OCI-LY7 (cell line): Measurements from ENCODE around the gene CENPP. TPM values are rescaled to one million over a fixed set of nuclear protein-coding genes. Genes with fewer than 3 reads are reported as not detected.

Source experiments
- BruUV-seq: library from RNA; stranded (reverse); fragments of 400-500 nt; replicated peaks from 2 replicates; lab custom pipeline; 2021; lab: Mats Ljungman, UMichigan
- CTCF ChIA-PET: fragments of 300-600 bp; sonication (Branson Sonifier 250); formaldehyde crosslinking; loops from one replicate; lab custom pipeline; 2022; ENCODE audit warnings: antibody characterized with exemption; ENCODE audit not compliant: unreplicated experiment; lab: Charles Lee
- POLR2A ChIA-PET: fragments of 300-600 bp; sonication (Branson Sonifier 250); formaldehyde crosslinking; loops from one replicate; lab custom pipeline; 2022; ENCODE audit warnings: antibody characterized with exemption; lab: Charles Lee
- DNase-seq: peaks from one replicate; pipeline ENCODE4 v3.0.0-alpha.2; 2015; ENCODE audit warnings: low spot score
- H2AFZ ChIP-seq: fragments of 200-600 bp; sonication (generic), shearing (Covaris generic); 2 replicates; pipeline ENCODE4 v1.6.1; 2014; ENCODE audit warnings: mild to moderate bottlenecking, antibody characterized with exemption, low read length, moderate library complexity
- H3K27ac ChIP-seq: fragments of 200-600 bp; sonication (generic); 2 replicates; pipeline ENCODE4 v1.5.1; 2014; ENCODE audit warnings: mixed run types, low read depth, mild to moderate bottlenecking, moderate library complexity, low read length, inconsistent platforms; ENCODE audit not compliant: poor library complexity, severe bottlenecking
- H3K36me3 ChIP-seq: fragments of 200-600 bp; sonication (generic); 2 replicates; pipeline ENCODE4 v1.6.1; 2014; ENCODE audit warnings: mild to moderate bottlenecking, antibody characterized with exemption, low read length, moderate library complexity, mixed read lengths; ENCODE audit not compliant: insufficient read depth
- H3K4me1 ChIP-seq: fragments of 200-600 bp; sonication (generic); 2 replicates; pipeline ENCODE4 v1.5.1; 2014; ENCODE audit warnings: mild to moderate bottlenecking, low read length; ENCODE audit not compliant: insufficient read depth, poor library complexity, severe bottlenecking
- H3K4me2 ChIP-seq: fragments of 200-600 bp; sonication (generic); 2 replicates; pipeline ENCODE4 v1.6.1; 2014; ENCODE audit warnings: mild to moderate bottlenecking, low read length
- H3K4me3 ChIP-seq: fragments of 200-600 bp; sonication (generic); 2 replicates; pipeline ENCODE4 v1.5.1; 2014; ENCODE audit warnings: mild to moderate bottlenecking, low read depth, low read length; ENCODE audit not compliant: poor library complexity, severe bottlenecking
- H3K79me2 ChIP-seq: fragments of 200-600 bp; sonication (generic); 2 replicates; pipeline ENCODE4 v1.6.1; 2016; ENCODE audit warnings: low read depth, mild to moderate bottlenecking, low read length, moderate library complexity, mixed read lengths; ENCODE audit not compliant: insufficient read depth
- H3K9me2 ChIP-seq: fragments of 200-600 bp; sonication (generic); 2 replicates; pipeline ENCODE4 v1.6.1; 2016; ENCODE audit warnings: mild to moderate bottlenecking, low read length, mixed read lengths; ENCODE audit not compliant: insufficient read depth
- H3K9me3 ChIP-seq: fragments of 200-600 bp; sonication (generic); 2 replicates; pipeline ENCODE4 v1.6.1; 2014; ENCODE audit warnings: mild to moderate bottlenecking, mixed run types, low read length, mixed read lengths
- H4K20me1 ChIP-seq: fragments of 200-600 bp; sonication (generic); 2 replicates; pipeline ENCODE4 v1.6.1; 2014; ENCODE audit warnings: mild to moderate bottlenecking, antibody characterized with exemption, low read length, moderate library complexity, mixed read lengths; ENCODE audit not compliant: insufficient read depth
- CTCF ChIP-seq: fragments of 200-600 bp; sonication (generic); conservative IDR thresholded peaks from 2 replicates; pipeline ENCODE4 v1.5.1; 2014; ENCODE audit warnings: mild to moderate bottlenecking, antibody characterized with exemption, low read length, moderate library complexity, mixed read lengths
- EZH2phosphoT487 ChIP-seq: fragments of 200-600 bp; sonication (generic); IDR thresholded peaks from 2 replicates; pipeline ENCODE4 v1.6.1; 2018; ENCODE audit warnings: low read depth, borderline replicate concordance, mild to moderate bottlenecking, mixed run types, antibody characterized with exemption, low read length, moderate library complexity, mixed read lengths
- intact Hi-C: fragments of 100-400 bp; cut with micrococcal nuclease; formaldehyde crosslinking; loops from one replicate; pipeline ENCODE4 v1.10.0; 2022; ENCODE audit not compliant: unreplicated experiment
- total RNA-seq, 2 experiments: library from RNA; depleted of rRNA in 1 of 2; stranded (reverse); fragments of >200 nt in 1 of 2; shearing (Covaris generic) in 1 of 2; gene quantifications; 2 replicates each; pipeline ENCODE4 v1.2.3, GENCODE V29; 2014 to 2022

The CENPP gene
- total RNA-seq, 2 experiments from 2014 or later = 25.4 to 30.9 TPM

- no peaks in the 10 kb centered on the region for H3K9me2 ChIP-seq
- no peaks in the 10 kb centered on the region for H3K79me2 ChIP-seq
- CTCF ChIA-PET = no interaction called here
- no peak overlapping the region for H3K4me3 ChIP-seq
- H3K4me2 ChIP-seq = no peak overlapping the region
- H3K9me3 ChIP-seq = 0 out of 2 replicates have a peak, but pooled peaks cover 4% of the 10 kb centered on the region
- intact Hi-C loops = no loop called here
- no peak for DNase-seq
- H3K4me1 ChIP-seq = peaks cover 6% of the 10 kb centered on the region
- no peak overlapping the region for H3K27ac ChIP-seq
- POLR2A ChIA-PET = no interaction called here
- BruUV-seq = no TSS peak
- H3K36me3 ChIP-seq = no peaks in the 10 kb centered on the region
- TF ChIP-seq CTCF = no peak
- no peak for TF ChIP-seq EZH2phosphoT487
- no peaks in the 10 kb centered on the region for H4K20me1 ChIP-seq
- no peak overlapping the region for H2AFZ ChIP-seq
These were observed 88.8 kb downstream of the CENPP start for GRCh38 chr9:92414566-92414965.

- no peak for TF ChIP-seq EZH2phosphoT487
- TF ChIP-seq CTCF = no peak
- BruUV-seq = no TSS peak
- Histone ChIP-seq H3K4me1 (no peaks in the 10 kb centered on the region), H3K9me2 (no peaks in the 10 kb centered on the region), H3K36me3 (no peaks in the 10 kb centered on the region), H3K79me2 (no peaks in the 10 kb centered on the region), H3K27ac (no peak overlapping the region), H4K20me1 (no peaks in the 10 kb centered on the region), H2AFZ (no peak overlapping the region), H3K9me3 (no peaks in the 10 kb centered on the region), H3K4me2 (no peak overlapping the region), H3K4me3 (no peak overlapping the region)
- intact Hi-C loops = no loop called here
- ChIA-PET CTCF (no interaction called here), POLR2A (no interaction called here)
- no peak for DNase-seq
These were observed 97.0 kb downstream of the CENPP start for GRCh38 chr9:92422611-92423338.

- Histone ChIP-seq H2AFZ (no peak overlapping the region), H3K4me1 (no peaks in the 10 kb centered on the region), H3K36me3 (no peaks in the 10 kb centered on the region), H3K9me2 (no peaks in the 10 kb centered on the region), H4K20me1 (no peaks in the 10 kb centered on the region), H3K27ac (no peak overlapping the region), H3K4me3 (no peak overlapping the region), H3K79me2 (no peaks in the 10 kb centered on the region), H3K4me2 (no peak overlapping the region), H3K9me3 (no peaks in the 10 kb centered on the region)
- intact Hi-C loops = no loop called here
- no TSS peak for BruUV-seq
- DNase-seq = no peak
- no peak for TF ChIP-seq CTCF
- no peak for TF ChIP-seq EZH2phosphoT487
- POLR2A ChIA-PET = no interaction called here
- CTCF ChIA-PET = no interaction called here
These were observed 97.9 kb downstream of the CENPP start for GRCh38 chr9:92423612-92424011.
